ENCODE measurements around the gene NGEF.
"Not testable (repeated sequence)": the region's sequence is repeated elsewhere in the genome, so short reads cannot be mapped to it uniquely, and the experiment has no call there.

The NGEF gene

GRCh38 chr2:232870766-232871371 is 142.2 kb downstream of the NGEF start:
- DNase-seq (ENCODE audit: low spot score), result no peak

GRCh38 chr2:232870018-232870765 is 142.9 kb downstream of the NGEF start, which contains the start of gene SNORC:
TSS of gene SNORC (plus strand) at chr2:232870264. CDS start at chr2:232870342, 78 bp downstream.
- DNase-seq (ENCODE audit: low spot score), result no peak

GRCh38 chr2:232869138-232870017 is 143.7 kb downstream of the NGEF start:
- no peak for DNase-seq (ENCODE audit: low spot score)

- no peak for DNase-seq (ENCODE audit: low spot score)
Measured at GRCh38 chr2:232866104-232866503, 147.0 kb downstream of the NGEF start.

GRCh38 chr2:232865165-232865564 is 147.9 kb downstream of the NGEF start:
- no peak for DNase-seq (ENCODE audit: low spot score)

- no peak for DNase-seq (ENCODE audit: low spot score)
Measured at GRCh38 chr2:232863996-232864395, 149.1 kb downstream of the NGEF start.

GRCh38 chr2:232861353-232861752 is 151.7 kb downstream of the NGEF start:
- no peak for DNase-seq (ENCODE audit: low spot score)

GRCh38 chr2:232860593-232861241 is 152.3 kb downstream of the NGEF start:
- DNase-seq (ENCODE audit: low spot score), result no peak

GRCh38 chr2:232859385-232859916 is 153.6 kb downstream of the NGEF start:
- no peak for DNase-seq (ENCODE audit: low spot score)

GRCh38 chr2:232857158-232857563 is 155.9 kb downstream of the NGEF start:
- DNase-seq (ENCODE audit: low spot score), result no peak

GRCh38 chr2:232854082-232854481 is 159.0 kb downstream of the NGEF start:
- DNase-seq (ENCODE audit: low spot score), result no peak

GRCh38 chr2:232852676-232853075 is 160.4 kb downstream of the NGEF start:
- no peak for DNase-seq (ENCODE audit: low spot score)

GRCh38 chr2:232852081-232852480 is 161.0 kb downstream of the NGEF start:
- DNase-seq (ENCODE audit: low spot score), result not testable (repeated sequence)

GRCh38 chr2:232850039-232850438 is 163.0 kb downstream of the NGEF start:
- no peak for DNase-seq (ENCODE audit: low spot score)

- no peak for DNase-seq (ENCODE audit: low spot score)
Measured at GRCh38 chr2:232846055-232846454, 167.0 kb downstream of the NGEF start.

GRCh38 chr2:232843834-232844233 is 169.2 kb downstream of the NGEF start:
- no peak for DNase-seq (ENCODE audit: low spot score)

GRCh38 chr2:232842689-232843088 is 170.4 kb downstream of the NGEF start:
- DNase-seq (ENCODE audit: low spot score), result no peak

GRCh38 chr2:232839411-232840079 is 173.5 kb downstream of the NGEF start:
- peak; percentile 76 for DNase-seq (ENCODE audit: low spot score)

GRCh38 chr2:232838406-232838874 is 174.6 kb downstream of the NGEF start:
- DNase-seq (ENCODE audit: low spot score), result no peak

GRCh38 chr2:232836934-232837333 is 176.1 kb downstream of the NGEF start:
- DNase-seq (ENCODE audit: low spot score), result no peak

- no peak for DNase-seq (ENCODE audit: low spot score)
Measured at GRCh38 chr2:232835687-232836208, 177.3 kb downstream of the NGEF start.

All from globus pallidus (tissue), 1 donor.